ENCODE measurements around the gene SYVN1. TPM values are rescaled to one million over a fixed set of nuclear protein-coding genes. Genes with fewer than 3 reads are reported as not detected.

The SYVN1 gene
- total and polyA plus RNA-seq, 10 of the 15 experiments (the other 5 are each of a cell fraction or from before 2014, with no cell fraction given): 0.79 to 63.6 (median 20.1) TPM

DNA sequence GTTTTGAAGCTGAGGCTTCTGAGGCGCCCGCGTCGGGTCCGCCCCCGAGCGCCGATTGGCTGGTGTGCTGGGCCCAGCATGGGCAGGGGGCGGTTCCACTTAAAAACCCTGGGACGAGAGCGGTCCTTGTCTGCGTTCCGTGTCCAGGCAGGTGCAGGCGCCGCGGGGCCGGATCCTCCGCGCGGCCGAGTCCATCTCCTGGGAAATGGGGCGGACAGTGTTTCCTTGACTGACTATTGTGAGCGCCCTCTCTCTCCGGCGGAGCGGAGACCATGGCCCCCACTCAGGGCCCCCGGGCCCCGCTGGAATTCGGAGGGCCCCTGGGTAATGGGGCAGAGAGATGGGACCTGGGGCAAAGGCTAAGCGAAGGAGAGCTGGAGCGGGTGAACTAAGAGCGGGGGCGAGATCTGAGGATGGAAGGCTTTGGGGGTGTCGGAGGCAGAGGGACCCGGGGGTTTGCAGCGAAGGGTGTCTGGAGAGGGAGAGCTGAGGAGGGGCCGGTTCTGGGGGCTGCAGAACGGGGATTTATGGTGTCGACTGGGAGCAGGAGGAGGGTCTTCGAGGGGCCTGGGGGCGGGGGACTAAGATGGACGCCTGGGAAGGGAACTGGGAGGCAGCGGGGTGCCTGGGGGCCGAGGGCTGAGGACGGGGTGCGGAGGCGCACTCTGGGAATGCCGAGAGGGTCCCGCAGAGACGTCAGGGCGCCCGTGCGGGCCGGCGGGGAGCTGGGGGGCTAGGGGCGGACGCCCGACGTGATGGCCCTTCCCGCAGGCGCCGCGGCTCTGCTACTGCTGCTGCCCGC is 22.4 kb downstream of the SYVN1 start, which contains the start of gene TM7SF2 (continued):
- TF ChIP-seq, protein P1, sequence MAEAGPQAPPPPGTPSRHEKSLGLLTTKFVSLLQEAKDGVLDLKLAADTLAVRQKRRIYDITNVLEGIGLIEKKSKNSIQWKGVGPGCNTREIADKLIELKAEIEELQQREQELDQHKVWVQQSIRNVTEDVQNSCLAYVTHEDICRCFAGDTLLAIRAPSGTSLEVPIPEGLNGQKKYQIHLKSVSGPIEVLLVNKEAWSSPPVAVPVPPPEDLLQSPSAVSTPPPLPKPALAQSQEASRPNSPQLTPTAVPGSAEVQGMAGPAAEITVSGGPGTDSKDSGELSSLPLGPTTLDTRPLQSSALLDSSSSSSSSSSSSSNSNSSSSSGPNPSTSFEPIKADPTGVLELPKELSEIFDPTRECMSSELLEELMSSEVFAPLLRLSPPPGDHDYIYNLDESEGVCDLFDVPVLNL (IDR thresholded peaks at IDR 0.05; ENCODE audit: low read depth, low read length): no peak
- no peak for TF ChIP-seq SMARCA5 (IDR thresholded peaks at IDR 0.05)
- TF ChIP-seq RAD51 (IDR thresholded peaks at IDR 0.05): no peak
- TF ChIP-seq SRF (IDR thresholded peaks at IDR 0.05; ENCODE audit: low read depth in 2 of 2, low read length in 2 of 2): no peak
- TF ChIP-seq, protein P2, sequence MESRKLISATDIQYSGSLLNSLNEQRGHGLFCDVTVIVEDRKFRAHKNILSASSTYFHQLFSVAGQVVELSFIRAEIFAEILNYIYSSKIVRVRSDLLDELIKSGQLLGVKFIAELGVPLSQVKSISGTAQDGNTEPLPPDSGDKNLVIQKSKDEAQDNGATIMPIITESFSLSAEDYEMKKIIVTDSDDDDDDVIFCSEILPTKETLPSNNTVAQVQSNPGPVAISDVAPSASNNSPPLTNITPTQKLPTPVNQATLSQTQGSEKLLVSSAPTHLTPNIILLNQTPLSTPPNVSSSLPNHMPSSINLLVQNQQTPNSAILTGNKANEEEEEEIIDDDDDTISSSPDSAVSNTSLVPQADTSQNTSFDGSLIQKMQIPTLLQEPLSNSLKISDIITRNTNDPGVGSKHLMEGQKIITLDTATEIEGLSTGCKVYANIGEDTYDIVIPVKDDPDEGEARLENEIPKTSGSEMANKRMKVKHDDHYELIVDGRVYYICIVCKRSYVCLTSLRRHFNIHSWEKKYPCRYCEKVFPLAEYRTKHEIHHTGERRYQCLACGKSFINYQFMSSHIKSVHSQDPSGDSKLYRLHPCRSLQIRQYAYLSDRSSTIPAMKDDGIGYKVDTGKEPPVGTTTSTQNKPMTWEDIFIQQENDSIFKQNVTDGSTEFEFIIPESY (IDR thresholded peaks at IDR 0.05): no peak

DNA sequence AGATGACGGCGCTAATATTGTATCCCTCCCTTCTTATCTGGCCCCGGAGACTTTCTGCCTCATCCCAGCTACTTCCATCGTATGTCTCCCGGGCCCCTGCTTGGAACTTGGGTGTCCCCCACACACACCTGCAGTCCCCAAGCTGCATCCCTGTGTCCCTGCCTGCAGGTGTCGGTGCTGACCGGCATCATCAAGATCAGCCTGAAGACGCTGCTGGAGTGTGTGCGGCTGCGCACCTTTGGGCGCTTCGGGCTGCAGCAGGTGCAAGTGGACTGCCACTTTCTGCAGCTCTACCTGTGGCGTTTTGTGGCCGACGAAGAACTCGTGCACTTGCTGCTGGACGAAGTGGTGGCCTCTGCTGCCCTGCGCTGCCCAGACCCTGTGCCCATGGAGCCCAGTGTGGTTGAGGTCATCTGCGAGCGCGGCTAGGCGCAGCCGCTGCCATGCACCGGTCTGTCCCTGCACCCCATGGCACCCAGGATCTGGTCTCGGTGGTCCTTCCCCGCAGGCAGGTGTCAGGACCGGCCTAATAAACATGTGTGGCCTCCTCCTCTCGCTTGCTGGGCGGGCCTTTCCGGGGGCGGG is 23.1 kb downstream of the SYVN1 start:
- Histone ChIP-seq H3K79me2 (ENCODE audit: control insufficient read depth, insufficient read depth, low read length) (peaks cover 7% of the 10 kb centered on the region), H3K27me3 (replicated peaks in 1 of 2; ENCODE audit: control insufficient read depth in 2 of 2, insufficient read depth in 2 of 2, low read length in 1 of 2) (no peaks in the 10 kb centered on the region), H3K9me3 (replicated peaks; ENCODE audit: control insufficient read depth, insufficient read depth, low read length) (no peaks in the 10 kb centered on the region), H2AFZ (ENCODE audit: control insufficient read depth, low read depth, low read length) (no peak overlapping the region), H3K4me2 (ENCODE audit: control insufficient read depth, insufficient read depth) (peak overlapping the region; percentile 95), H3K4me1 (ENCODE audit: control insufficient read depth, insufficient read depth, low read length) (peaks cover 19% of the 10 kb centered on the region), H4K20me1 (ENCODE audit: control insufficient read depth, insufficient read depth) (no peaks in the 10 kb centered on the region; the same call in 1 of the 2 replicates), H3K4me3 (no peak overlapping the region), H3K9ac (ENCODE audit: control insufficient read depth, insufficient read depth, low read length) (no peak overlapping the region), H3K27ac (ENCODE audit: control insufficient read depth, insufficient read depth) (no peak overlapping the region), H3K36me3 (ENCODE audit: control insufficient read depth in 2 of 2, insufficient read depth in 2 of 2, low read length in 1 of 2) (peaks cover 8 to 16% of the 10 kb centered on the region in 2 experiments; a peak in 3 of 4 replicates)
- RAD21 ChIA-PET (ENCODE audit: unreplicated experiment): interaction anchor here (0.6 to 3.8 kb wide), 18 partner anchors 11 to 264 kb away, joined by 3 to 59 read pairs (median 5); partner anchors contain the start of genes ARL2, CAPN1, CDC42EP2 and FAU
- intact Hi-C loops (cut with micrococcal nuclease; ENCODE audit: unreplicated experiment): loop anchor here (5.0 to 10.0 kb wide), 4 partner anchors 71 to 336 kb away; partner anchors contain the start of genes ATG2A, CAPN1, DPF2 and SF1
- no TSS peak for BruUV-seq (replicated peaks)
- CTCF ChIA-PET: interaction anchor here (0.6 to 6.3 kb wide), 39 partner anchors 8 to 794 kb away, joined by 3 to 93 read pairs (median 4); partner anchors contain the start of genes ARL2, BATF2, CAPN1 and CDC42BPG
- ATAC-seq (no peak), DNase-seq (ENCODE audit: low read depth, low spot score) (no peak), FAIRE-seq (no peak)
- TF ChIP-seq MXI1 (IDR thresholded peaks at IDR 0.05; ENCODE audit: low read depth, low read length): 0 out of 2 replicates have a peak, but pooled peaks have one; percentile 48
- 0 out of 2 replicates have a peak, but pooled peaks have one; percentile 20 for TF ChIP-seq CHD2 (IDR thresholded peaks at IDR 0.05; ENCODE audit: borderline replicate concordance, low read depth, low read length)
- TF ChIP-seq HDGF (IDR thresholded peaks at IDR 0.05): 0 out of 2 replicates have a peak, but pooled peaks have one; percentile 58
- TF ChIP-seq HCFC1 (IDR thresholded peaks at IDR 0.05; ENCODE audit: low read length): no peak
- in situ Hi-C loops (cut with MboI): no loop called here
- SMC1A ChIA-PET (ENCODE audit: uncharacterized antibody, unreplicated experiment): interaction anchor here (0.6 to 3.1 kb wide), 10 partner anchors 10 to 263 kb away, joined by 3 to 27 read pairs (median 5); partner anchors contain the start of genes CAPN1, FAU and MRPL49
- POLR2A ChIA-PET: interaction anchor here (0.6 to 2.7 kb wide), 14 partner anchors 10 to 332 kb away, joined by 3 to 31 read pairs (median 4); partner anchors contain the start of genes ARL2, CAPN1, FAU and MRPL49
- WGBS (ENCODE audit: insufficient coverage, insufficient replicate concordance, low lambda C conversion rate, missing lambda C conversion rate): 74% methylated on average over 28 of the region's 31 CpGs
